ENCODE measurements around the gene PPIA.
A peak's percentile ranks its signal among the peaks of the same experiment; 100 is the strongest.
"Not testable (repeated sequence)": the region's sequence is repeated elsewhere in the genome, so short reads cannot be mapped to it uniquely, and the experiment has no call there.

The PPIA gene

GRCh38 chr7:44827567-44827966, 31.1 kb downstream of the PPIA start:
- DNase-seq (ENCODE audit: low read depth in 3 of 3) = no peak

- DNase-seq (ENCODE audit: low read depth in 3 of 3) = no peak
Measured at GRCh38 chr7:44838751-44839150, 42.3 kb downstream of the PPIA start.

GRCh38 chr7:44842675-44843074, 46.2 kb downstream of the PPIA start:
- DNase-seq (ENCODE audit: low read depth in 3 of 3) = not testable (repeated sequence)

- not testable (repeated sequence) for DNase-seq (ENCODE audit: low read depth in 3 of 3)
Measured at GRCh38 chr7:44843440-44843839, 47.0 kb downstream of the PPIA start.

GRCh38 chr7:44845451-44845850, 49.0 kb downstream of the PPIA start:
- no peak for DNase-seq (ENCODE audit: low read depth in 3 of 3)

- not testable (repeated sequence) for DNase-seq (ENCODE audit: low read depth in 3 of 3)
Measured at GRCh38 chr7:44846390-44846789, 49.9 kb downstream of the PPIA start.

- no peak for DNase-seq (ENCODE audit: low read depth in 3 of 3)
Measured at GRCh38 chr7:44846816-44847508, 50.5 kb downstream of the PPIA start.

- DNase-seq (ENCODE audit: low read depth in 3 of 3) = peak; percentile 69 to 83 (median 79)
Measured at GRCh38 chr7:44847509-44847919, 51.0 kb downstream of the PPIA start.

GRCh38 chr7:44847920-44848634, 51.6 kb downstream of the PPIA start, which contains the start of gene H2AZ2:
TSS of gene H2AZ2 (minus strand) at chr7:44848087. CDS start at chr7:44847971, 116 bp downstream.
- peak; percentile 100 for DNase-seq (ENCODE audit: low read depth in 3 of 3)

GRCh38 chr7:44849259-44849884, 52.9 kb downstream of the PPIA start:
- DNase-seq (ENCODE audit: low read depth in 3 of 3) = no peak

GRCh38 chr7:44849885-44850544, 53.5 kb downstream of the PPIA start:
- no peak for DNase-seq (ENCODE audit: low read depth in 3 of 3)

GRCh38 chr7:44852590-44852989, 56.1 kb downstream of the PPIA start:
- no peak for DNase-seq (ENCODE audit: low read depth in 3 of 3)

Measured in stimulated activated CD4-positive, alpha-beta T cell treated with anti-CD3 and anti-CD28 coated beads, TNF-alpha, amount 100 ng/mL, for 48 hours (primary cell).